OCI-LY3 (cell line): ENCODE data around the gene CNTNAP2.

Experiments used
- H2AFZ ChIP-seq: fragments of 200-600, 300-600 bp; shearing (Covaris generic); 2 replicates; pipeline ENCODE4 v1.6.0; 2014; ENCODE audit warnings: antibody characterized with exemption, low read depth, low read length
- H3K27ac ChIP-seq: fragments of 200-600, 300-600 bp; sonication (generic); 2 replicates; pipeline ENCODE4 v1.5.1; 2014; ENCODE audit warnings: mild to moderate bottlenecking, low read length, moderate library complexity, mixed read lengths
- H3K27me3 ChIP-seq: fragments of 200-600, 300-600 bp; sonication (generic); 2 replicates; pipeline ENCODE4 v1.6.1; 2014; ENCODE audit warnings: low read depth, low read length, mixed read lengths
- H3K36me3 ChIP-seq: fragments of 200-600, 300-600 bp; sonication (generic); replicated peaks from 2 replicates; pipeline ENCODE3; 2014; ENCODE audit warnings: low read depth, low read length, mixed read lengths
- H3K4me1 ChIP-seq: fragments of 300-600, 200-600 bp; sonication (generic); 2 replicates; pipeline ENCODE4 v1.6.1; 2014; ENCODE audit warnings: low read length, mixed read lengths
- H3K4me2 ChIP-seq: fragments of 200-600, 300-600 bp; sonication (generic); 2 replicates; pipeline ENCODE4 v1.6.1; 2014; ENCODE audit warnings: low read length, mixed read lengths
- H3K4me3 ChIP-seq: fragments of 300-600, 200-600 bp; sonication (generic); 2 replicates; pipeline ENCODE4 v1.5.1; 2014; ENCODE audit warnings: antibody characterized with exemption, mild to moderate bottlenecking, low read length, moderate library complexity
- H3K79me2 ChIP-seq: fragments of 300-600, 200-600 bp; shearing (Covaris generic); 2 replicates; pipeline ENCODE4 v1.6.1; 2014; ENCODE audit warnings: mild to moderate bottlenecking, low read length, mixed read lengths
- H3K9ac ChIP-seq: fragments of 300-600, 200-600 bp; shearing (Covaris generic); 2 replicates; pipeline ENCODE4 v1.6.0; 2014; ENCODE audit warnings: mild to moderate bottlenecking, low read length, moderate library complexity
- H3K9me3 ChIP-seq: fragments of 200-600, 300-600 bp; shearing (Covaris generic); 2 replicates; pipeline ENCODE4 v1.6.1; 2014; ENCODE audit warnings: low read length, mixed read lengths; ENCODE audit not compliant: insufficient read depth
- H4K20me1 ChIP-seq: fragments of 200-600, 300-600 bp; sonication (generic); 2 replicates; pipeline ENCODE4 v1.6.1; 2016; ENCODE audit warnings: low read length, mixed read lengths; ENCODE audit not compliant: insufficient read depth
- EZH2phosphoT487 ChIP-seq: fragments of 200-600 bp; shearing (Covaris generic); IDR thresholded peaks from 2 replicates; pipeline ENCODE4 v1.6.1; 2018; ENCODE audit warnings: antibody characterized with exemption, mixed run types, low read depth
- TF ChIP-seq, protein P1 (sequence below): fragments of 200-600, 300-600 bp; sonication (generic); IDR thresholded peaks from 2 replicates; pipeline ENCODE4 v1.5.1; 2014; ENCODE audit warnings: antibody characterized with exemption, low read length, low read depth

CNTNAP2 gene

DNA sequence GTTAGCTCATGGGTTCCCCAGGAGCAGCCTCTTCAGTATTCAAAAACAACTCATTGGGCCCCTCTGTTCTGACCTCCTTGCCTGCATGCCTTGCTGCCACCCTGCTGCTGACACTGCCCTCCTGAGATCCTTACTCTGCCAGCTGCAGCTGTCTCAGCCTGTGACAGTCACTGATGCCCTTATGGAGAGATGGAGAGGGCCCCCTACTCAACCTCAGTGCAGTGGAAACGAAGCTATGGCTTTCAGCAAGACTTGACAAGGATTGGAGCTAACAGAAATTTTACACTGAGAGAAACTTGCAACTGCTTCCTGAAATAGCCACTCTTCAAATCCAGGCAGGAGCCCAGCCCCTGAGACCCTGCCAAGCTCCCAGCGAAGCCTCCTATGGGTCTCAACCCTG, 1795.7 kb downstream of the CNTNAP2 start:
- H3K27me3 ChIP-seq: no peaks in the 10 kb centered on the region
- no peak overlapping the region for H2AFZ ChIP-seq
- H3K4me1 ChIP-seq: peaks cover 9% of the 10 kb centered on the region
- no peaks in the 10 kb centered on the region for H3K36me3 ChIP-seq
- H3K4me3 ChIP-seq: no peak overlapping the region
- no peak overlapping the region for H3K27ac ChIP-seq
- no peaks in the 10 kb centered on the region for H4K20me1 ChIP-seq
- H3K79me2 ChIP-seq: no peaks in the 10 kb centered on the region
- no peaks in the 10 kb centered on the region for H3K9me3 ChIP-seq
- TF ChIP-seq, protein P1, sequence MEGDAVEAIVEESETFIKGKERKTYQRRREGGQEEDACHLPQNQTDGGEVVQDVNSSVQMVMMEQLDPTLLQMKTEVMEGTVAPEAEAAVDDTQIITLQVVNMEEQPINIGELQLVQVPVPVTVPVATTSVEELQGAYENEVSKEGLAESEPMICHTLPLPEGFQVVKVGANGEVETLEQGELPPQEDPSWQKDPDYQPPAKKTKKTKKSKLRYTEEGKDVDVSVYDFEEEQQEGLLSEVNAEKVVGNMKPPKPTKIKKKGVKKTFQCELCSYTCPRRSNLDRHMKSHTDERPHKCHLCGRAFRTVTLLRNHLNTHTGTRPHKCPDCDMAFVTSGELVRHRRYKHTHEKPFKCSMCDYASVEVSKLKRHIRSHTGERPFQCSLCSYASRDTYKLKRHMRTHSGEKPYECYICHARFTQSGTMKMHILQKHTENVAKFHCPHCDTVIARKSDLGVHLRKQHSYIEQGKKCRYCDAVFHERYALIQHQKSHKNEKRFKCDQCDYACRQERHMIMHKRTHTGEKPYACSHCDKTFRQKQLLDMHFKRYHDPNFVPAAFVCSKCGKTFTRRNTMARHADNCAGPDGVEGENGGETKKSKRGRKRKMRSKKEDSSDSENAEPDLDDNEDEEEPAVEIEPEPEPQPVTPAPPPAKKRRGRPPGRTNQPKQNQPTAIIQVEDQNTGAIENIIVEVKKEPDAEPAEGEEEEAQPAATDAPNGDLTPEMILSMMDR: no peak
- no peak for TF ChIP-seq EZH2phosphoT487
- H3K9ac ChIP-seq: no peak overlapping the region
- no peak overlapping the region for H3K4me2 ChIP-seq

DNA sequence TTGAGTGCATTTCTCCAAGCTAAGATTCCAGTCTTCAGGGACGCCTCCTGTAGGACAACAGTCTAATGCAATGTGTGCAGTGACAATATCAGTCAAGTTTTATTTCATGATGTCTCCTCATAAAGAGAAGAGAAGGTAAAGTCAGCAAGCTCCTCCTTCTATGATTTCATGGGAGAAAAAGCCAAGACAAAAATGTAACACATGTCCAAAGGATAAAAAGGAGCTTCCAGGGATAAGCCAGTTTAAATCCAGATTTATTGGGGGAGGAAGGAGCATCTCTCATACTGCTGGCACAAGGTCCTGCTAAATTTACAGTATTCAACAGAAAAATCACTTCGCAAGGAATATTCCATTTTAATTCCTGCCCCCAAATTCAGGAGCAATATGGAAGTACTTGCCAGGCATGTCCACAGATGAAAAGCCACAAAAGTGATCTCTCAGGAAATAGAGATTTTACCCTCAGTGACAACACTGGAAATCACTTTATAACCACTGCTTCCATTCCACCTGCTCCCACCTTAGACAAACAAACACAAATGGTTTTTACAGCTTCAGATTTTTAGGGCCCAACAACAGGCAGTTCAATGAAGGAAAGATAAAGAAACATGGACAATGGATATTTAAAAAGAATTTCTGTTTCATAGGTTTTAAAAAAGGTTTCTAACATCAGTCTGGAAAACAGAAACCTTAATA, 1796.5 kb downstream of the CNTNAP2 start:
- TF ChIP-seq EZH2phosphoT487: no peak
- Histone ChIP-seq H3K9me3 (no peaks in the 10 kb centered on the region), H3K79me2 (no peaks in the 10 kb centered on the region), H3K36me3 (no peaks in the 10 kb centered on the region), H3K4me1 (peaks cover 9% of the 10 kb centered on the region), H3K27ac (no peak overlapping the region), H3K27me3 (no peaks in the 10 kb centered on the region), H3K4me2 (no peak overlapping the region), H4K20me1 (no peaks in the 10 kb centered on the region), H2AFZ (no peak overlapping the region), H3K4me3 (no peak overlapping the region), H3K9ac (no peak overlapping the region)

DNA sequence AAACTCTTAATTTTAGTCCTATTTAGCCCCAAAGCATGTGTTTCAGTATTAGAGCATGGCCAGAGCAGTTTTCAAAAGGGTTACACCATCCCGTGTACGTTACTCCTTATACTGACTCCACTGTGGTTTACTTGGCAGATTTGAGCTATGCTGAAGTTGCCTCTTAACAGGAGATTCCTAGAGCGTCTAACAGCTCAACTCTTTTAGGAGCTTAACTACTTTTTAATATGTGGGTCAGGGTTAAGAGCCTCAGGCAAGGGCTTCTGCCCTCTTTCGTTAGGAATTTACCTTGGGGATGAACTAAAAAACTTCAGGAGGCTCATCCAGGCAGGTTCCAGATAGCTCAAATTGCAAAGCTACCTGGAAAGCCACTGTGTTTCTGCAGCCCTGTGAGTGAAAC, 1799.2 kb downstream of the CNTNAP2 start:
- TF ChIP-seq, protein P1: no peak
- TF ChIP-seq EZH2phosphoT487: no peak
- Histone ChIP-seq H3K9me3 (no peaks in the 10 kb centered on the region), H3K9ac (no peak overlapping the region)

DNA sequence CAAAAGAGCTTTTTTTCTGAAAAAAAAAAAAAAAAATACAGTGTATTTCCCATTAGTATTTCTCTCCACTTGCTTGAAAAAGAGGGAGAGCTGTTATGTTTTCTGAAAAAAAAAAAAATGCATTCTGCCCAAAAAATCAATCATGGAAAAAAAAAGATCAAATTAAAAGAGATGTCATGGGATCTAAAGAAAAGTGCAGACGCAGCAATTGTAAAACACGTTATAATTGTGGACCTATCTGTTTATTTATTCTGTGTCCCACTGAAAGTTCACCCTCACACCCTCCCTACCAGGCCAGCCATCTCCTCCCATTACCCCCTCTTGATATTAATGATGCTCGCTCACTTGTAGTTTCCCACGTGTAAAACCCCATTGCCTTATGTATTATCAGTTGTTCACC, 1800.0 kb downstream of the CNTNAP2 start:
- H3K4me1 ChIP-seq: peaks cover 1% of the 10 kb centered on the region
- no peaks in the 10 kb centered on the region for H3K9me3 ChIP-seq
- no peak overlapping the region for H3K27ac ChIP-seq
- no peak overlapping the region for H3K4me2 ChIP-seq
- no peaks in the 10 kb centered on the region for H4K20me1 ChIP-seq
- no peak overlapping the region for H2AFZ ChIP-seq
- no peak for TF ChIP-seq EZH2phosphoT487
- TF ChIP-seq, protein P1: no peak
- H3K9ac ChIP-seq: no peak overlapping the region
- H3K4me3 ChIP-seq: no peak overlapping the region
- no peaks in the 10 kb centered on the region for H3K79me2 ChIP-seq
- H3K36me3 ChIP-seq: no peaks in the 10 kb centered on the region
- no peaks in the 10 kb centered on the region for H3K27me3 ChIP-seq

More for the DNA sequence above, 1799.2 kb downstream of the CNTNAP2 start:
- no peaks in the 10 kb centered on the region for H3K79me2 ChIP-seq
- no peaks in the 10 kb centered on the region for H3K27me3 ChIP-seq
- no peak overlapping the region for H2AFZ ChIP-seq
- H4K20me1 ChIP-seq: no peaks in the 10 kb centered on the region
- no peak overlapping the region for H3K4me2 ChIP-seq
- no peak overlapping the region for H3K27ac ChIP-seq
- H3K4me3 ChIP-seq: no peak overlapping the region
- no peaks in the 10 kb centered on the region for H3K36me3 ChIP-seq
- H3K4me1 ChIP-seq: peaks cover 9% of the 10 kb centered on the region
